Sigmoid colon (tissue), 4 donors: ENCODE measurements around the gene EHBP1.

ENCODE experiments used
- CTCF ChIP-seq, 4 experiments: fragments of 450-650 bp in 3 of 4; fragments of 200-600 bp in 1 of 4; IDR thresholded peaks; one replicate each; pipeline ENCODE4 v1.5.1; 2016 to 2019; ENCODE audit warnings: antibody characterized with exemption in 4 of 4, mild to moderate bottlenecking in 3 of 4, moderate library complexity in 2 of 4
- POLR2A ChIP-seq, 2 donors: fragments of 450-650 bp; IDR thresholded peaks; one replicate each; pipeline ENCODE4 v1.6.1; 2016; ENCODE audit warnings: antibody characterized with exemption in 2 of 2, mild to moderate bottlenecking in 2 of 2, moderate library complexity in 2 of 2
- POLR2AphosphoS5 ChIP-seq, 4 donors: sonication (generic); formaldehyde crosslinking; IDR thresholded peaks; one replicate each; pipeline ENCODE4 v1.6.1; 2017; ENCODE audit warnings: antibody characterized with exemption in 4 of 4

- TF ChIP-seq CTCF (IDR thresholded peaks at IDR 0.05) (no peak), POLR2AphosphoS5 (IDR thresholded peaks at IDR 0.05) (no peak), POLR2A (IDR thresholded peaks at IDR 0.05) (no peak)
These were observed 43.4 kb upstream of the EHBP1 start for GRCh38 chr2:62662131-62662530.
